RWPE2 (cell line): ENCODE results near the gene SYN1.
A peak's percentile ranks its signal among the peaks of the same experiment; 100 is the strongest.

ENCODE experiments used
- ATAC-seq: fragments of 200-7000 bp; cut with Tn5 transposase; 3 replicates; pipeline ENCODE4 v1.9.1; 2021; ENCODE audit warnings: low read depth
- DNase-seq: peaks from one replicate; pipeline ENCODE4 v3.0.0-alpha.2; 2020; ENCODE audit warnings: low spot score
- H3K27ac ChIP-seq: fragments of 450-650 bp; 2 replicates; pipeline ENCODE4 v1.5.1; 2017; ENCODE audit warnings: mild to moderate bottlenecking; ENCODE audit not compliant: poor library complexity, severe bottlenecking
- H3K27me3 ChIP-seq: fragments of 250-450 bp; sonication (Bioruptor Pico); 2 replicates; pipeline ENCODE4 v1.5.1; 2021; ENCODE audit warnings: mild to moderate bottlenecking, moderate library complexity; ENCODE audit not compliant: insufficient read depth, poor library complexity, severe bottlenecking
- H3K36me3 ChIP-seq: fragments of 250-450 bp; sonication (Bioruptor Pico); 2 replicates; pipeline ENCODE4 v1.5.1; 2020; ENCODE audit warnings: low read depth, mild to moderate bottlenecking, moderate library complexity
- H3K4me1 ChIP-seq: fragments of 250-450 bp; sonication (Bioruptor Pico); 2 replicates; pipeline ENCODE4 v1.5.1; 2021; ENCODE audit warnings: mild to moderate bottlenecking, moderate library complexity; ENCODE audit not compliant: insufficient read depth, poor library complexity, severe bottlenecking
- H3K4me3 ChIP-seq: fragments of 250-450 bp; sonication (Bioruptor Pico); 2 replicates; pipeline ENCODE4 v1.5.1; 2021; ENCODE audit warnings: mild to moderate bottlenecking, moderate library complexity; ENCODE audit not compliant: severe bottlenecking
- H3K9me3 ChIP-seq: fragments of 250-450 bp; sonication (Bioruptor Pico); 2 replicates; pipeline ENCODE4 v1.5.1; 2021; ENCODE audit warnings: mild to moderate bottlenecking, moderate library complexity; ENCODE audit not compliant: severe bottlenecking
- CTCF ChIP-seq: fragments of 450-650 bp; IDR thresholded peaks from one replicate; pipeline ENCODE4 v1.5.1; 2017; ENCODE audit warnings: mild to moderate bottlenecking, moderate library complexity; ENCODE audit not compliant: poor library complexity, severe bottlenecking

SYN1 gene

DNA sequence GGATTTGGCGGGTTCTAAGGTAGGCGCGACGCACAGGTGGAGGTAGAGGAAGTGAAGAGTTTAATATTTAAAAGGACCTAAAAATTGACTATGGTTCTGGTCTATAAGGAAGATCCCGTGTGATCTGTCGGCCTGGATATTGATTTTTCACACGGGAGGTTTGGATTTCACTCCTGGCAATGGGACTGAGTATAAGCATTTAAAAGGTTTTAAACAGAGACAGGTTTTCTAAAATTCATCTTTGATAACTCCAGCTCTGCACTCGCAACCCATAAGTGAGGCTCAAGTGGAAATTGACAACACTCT, 39.7 kb upstream of the SYN1 start:
- Histone ChIP-seq H3K4me1 (no peaks in the 10 kb centered on the region), H3K4me3 (peak overlapping the region; percentile 88), H3K27me3 (no peaks in the 10 kb centered on the region), H3K9me3 (no peaks in the 10 kb centered on the region), H3K27ac (peak overlapping the region; percentile 67), H3K36me3 (peaks cover 31% of the 10 kb centered on the region)
- no peak for TF ChIP-seq CTCF
- ATAC-seq: no peak
- DNase-seq: no peak

- H3K9me3 ChIP-seq: no peaks in the 10 kb centered on the region
- peaks cover 32% of the 10 kb centered on the region for H3K36me3 ChIP-seq
- no peaks in the 10 kb centered on the region for H3K27me3 ChIP-seq
- DNase-seq (peak; percentile 92), ATAC-seq (peak; percentile 86)
- H3K27ac ChIP-seq: peak within 1 kb of the TSS; percentile 67
- TF ChIP-seq CTCF: no peak
- peak within 1 kb of the TSS; percentile 88 for H3K4me3 ChIP-seq
- no peaks in the 10 kb centered on the region for H3K4me1 ChIP-seq
Measured at GRCh38 chrX:47658684-47659420, 39.2 kb upstream of the SYN1 start, which contains the start of gene UXT. Gene UXT, minus strand, starts transcription at chrX:47659180. Its CDS starts 253 bp downstream, at chrX:47658927.

DNA sequence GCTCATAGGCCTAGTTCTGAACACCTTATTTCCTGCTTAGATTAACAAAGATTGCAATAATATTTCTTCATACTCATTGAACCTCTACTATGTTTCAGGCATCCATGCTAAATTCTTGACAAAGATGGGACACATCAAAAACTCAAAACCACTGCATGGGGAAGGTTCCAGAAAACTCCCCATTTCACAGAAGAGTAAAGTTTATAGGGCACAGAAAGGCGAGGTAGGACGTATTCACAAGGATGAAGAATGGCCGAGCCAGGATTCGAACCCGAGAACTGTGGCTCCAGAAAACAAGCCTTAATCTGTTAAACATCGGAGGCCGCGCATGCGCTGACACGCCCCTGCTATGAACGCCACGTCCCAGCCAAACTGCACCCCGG, 38.6 kb upstream of the SYN1 start:
- DNase-seq (no peak), ATAC-seq (no peak)
- Histone ChIP-seq H3K27me3 (no peaks in the 10 kb centered on the region), H3K36me3 (peaks cover 38% of the 10 kb centered on the region), H3K4me3 (peak overlapping the region; percentile 88), H3K9me3 (no peaks in the 10 kb centered on the region), H3K27ac (peak overlapping the region; percentile 67), H3K4me1 (no peaks in the 10 kb centered on the region)
- TF ChIP-seq CTCF: no peak

DNA sequence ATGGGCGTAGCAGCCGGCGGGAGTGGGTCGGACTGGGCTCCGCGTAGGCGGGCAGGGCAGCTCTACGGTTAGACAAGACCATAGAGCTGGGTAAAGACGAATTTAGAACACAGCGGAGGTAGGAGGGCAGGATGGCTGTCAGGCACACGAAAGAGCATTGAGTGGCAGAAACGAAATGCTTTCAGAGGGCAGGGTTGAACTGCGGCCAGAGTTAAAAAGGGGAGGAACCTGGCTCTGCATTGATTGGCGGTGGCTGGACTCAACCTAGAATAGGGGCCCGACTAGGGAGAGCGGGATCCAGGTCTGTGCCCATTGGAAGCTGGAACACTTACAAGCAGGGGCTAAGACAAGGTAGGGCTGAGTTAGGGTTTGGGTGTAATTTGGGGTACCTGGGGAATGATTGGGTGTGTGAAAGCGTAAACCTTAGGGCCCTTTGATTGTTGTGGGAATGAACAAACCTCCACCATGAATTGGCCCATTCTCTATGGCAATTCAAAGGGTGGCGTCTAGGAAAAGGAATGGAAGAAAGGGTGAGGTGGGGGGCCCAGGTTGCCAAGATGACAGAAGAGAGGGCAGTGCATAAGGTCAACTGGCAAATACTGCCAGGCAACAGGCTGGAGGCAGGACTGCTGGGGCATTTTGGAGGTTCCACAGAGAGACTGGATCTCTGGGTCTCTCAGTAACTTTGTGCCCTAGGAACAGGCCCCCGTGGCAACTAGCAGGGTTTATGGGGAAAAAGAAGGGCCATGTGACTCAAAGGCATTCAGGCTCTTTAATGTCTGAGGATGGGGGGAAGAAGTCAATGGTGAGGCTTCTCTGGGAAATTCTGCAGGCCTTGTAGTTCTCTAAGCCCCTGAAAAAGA, 31.6 kb upstream of the SYN1 start:
- ATAC-seq (no peak; the same call in 1 of the 3 replicates), DNase-seq (no peak)
- H3K36me3 ChIP-seq: peaks cover 34% of the 10 kb centered on the region
- TF ChIP-seq CTCF: no peak
- H3K9me3 ChIP-seq: no peaks in the 10 kb centered on the region
- H3K4me3 ChIP-seq: peak overlapping the region; percentile 61
- H3K27me3 ChIP-seq: no peaks in the 10 kb centered on the region
- peaks cover 4% of the 10 kb centered on the region for H3K4me1 ChIP-seq
- peak overlapping the region; percentile 35 for H3K27ac ChIP-seq
